Natural killer cell (primary cell): ENCODE measurements around the gene HIC1. TPM values are rescaled to one million over a fixed set of nuclear protein-coding genes. Genes with fewer than 3 reads are reported as not detected.

Source experiments
- ATAC-seq, 3 donors: fragments of 150-1000 bp in 2 of 3; fragments of 200-7000 bp in 1 of 3; cut with Tn5 transposase; 1 replicate in 1 of 3; 2 replicates in 2 of 3; pipeline ENCODE4 v1.10.0; 2021; ENCODE audit warnings: mild to moderate bottlenecking in 2 of 3, moderate library complexity in 2 of 3
- DNase-seq, 2 donors: peaks; one replicate each; pipeline versions ENCODE4 v3.0.0 to v3.0.0-alpha.2; 2013 to 2021; ENCODE audit warnings: mixed read lengths in 1 of 2
- H3K27ac ChIP-seq: one replicate; pipeline ENCODE4 v1.5.1; 2013; ENCODE audit warnings: mild to moderate bottlenecking, low read length
- H3K27me3 ChIP-seq: one replicate; pipeline ENCODE4 v1.6.1; 2013; ENCODE audit warnings: low read length; ENCODE audit not compliant: control insufficient read depth, insufficient read depth
- H3K36me3 ChIP-seq: one replicate; pipeline ENCODE4 v1.6.1; 2013; ENCODE audit warnings: low read length; ENCODE audit not compliant: control insufficient read depth, insufficient read depth
- H3K4me1 ChIP-seq: one replicate; pipeline ENCODE4 v1.6.1; 2013; ENCODE audit warnings: low read length; ENCODE audit not compliant: control insufficient read depth, insufficient read depth
- H3K4me3 ChIP-seq: one replicate; pipeline ENCODE4 v1.5.1; 2013; ENCODE audit warnings: low read length
- H3K9me3 ChIP-seq: one replicate; pipeline ENCODE4 v1.6.1; 2013; ENCODE audit warnings: low read length; ENCODE audit not compliant: control insufficient read depth, insufficient read depth
- H3K27ac Mint-ChIP-seq, 2 donors: one replicate each; pipeline ENCODE4 v1.8.0; 2022; ENCODE audit warnings: mild to moderate bottlenecking in 2 of 2, mixed read lengths in 2 of 2, moderate library complexity in 1 of 2
- H3K27me3 Mint-ChIP-seq, 2 donors: one replicate each; pipeline ENCODE4 v1.8.0; 2022; ENCODE audit warnings: low read depth in 2 of 2, mixed read lengths in 2 of 2
- H3K36me3 Mint-ChIP-seq: one replicate; pipeline ENCODE4 v1.8.0; 2022; ENCODE audit warnings: mixed read lengths
- H3K4me1 Mint-ChIP-seq, 2 donors: one replicate each; pipeline ENCODE4 v1.8.0; 2022; ENCODE audit warnings: mixed read lengths in 2 of 2
- H3K4me3 Mint-ChIP-seq: one replicate; pipeline ENCODE4 v1.8.0; 2022; ENCODE audit warnings: mild to moderate bottlenecking, moderate library complexity, mixed read lengths
- H3K9me3 Mint-ChIP-seq, 2 donors: one replicate each; pipeline ENCODE4 v1.8.0; 2022; ENCODE audit warnings: mixed read lengths in 2 of 2
- CTCF ChIP-seq: fragments of 200-600 bp; IDR thresholded peaks from one replicate; pipeline ENCODE4 v1.8.0; 2022; ENCODE audit warnings: antibody characterized with exemption
- WGBS: methylation state at CpG from one replicate; pipeline ENCODE4 v1.1.7; 2013; ENCODE audit warnings: missing lambda C conversion rate; ENCODE audit not compliant: insufficient coverage; 5-methylcytosine and 5-hydroxymethylcytosine counted together
- intact Hi-C: fragments of 100-400 bp; cut with micrococcal nuclease; formaldehyde crosslinking; loops from one replicate; pipeline ENCODE4 v1.14.2; 2022
- total RNA-seq, 4 donors: library from RNA; stranded (reverse); fragments of 120-200 nt in 1 of 4; gene quantifications; one replicate each; pipeline versions ENCODE4 v1.2.3 to v1.2.4, GENCODE V29; 2013 to 2022

The HIC1 gene
- total RNA-seq, 3 donors from 2014 or later (not counting 1 experiment from before 2014, with no cell fraction given): 19.2 to 26.4 (median 20.7) TPM

GRCh38 chr17:2090804-2091534, 36.1 kb downstream of the HIC1 start:
- no peak for ATAC-seq
- H3K36me3 ChIP-seq: no peaks in the 10 kb centered on the region
- Mint-ChIP-seq H3K27ac (peak overlapping the region; percentile 85 to 95), H3K4me3 (peak overlapping the region; percentile 94), H3K36me3 (no peaks in the 10 kb centered on the region), H3K27me3 (no peaks in the 10 kb centered on the region), H3K9me3 (no peaks in the 10 kb centered on the region), H3K4me1 (peaks cover 46 to 54% of the 10 kb centered on the region in 2 donors)
- WGBS: 96% methylated on average over 1 of the region's 2 CpGs
- H3K4me1 ChIP-seq: peaks cover 48% of the 10 kb centered on the region
- intact Hi-C loops: no loop called here
- no peaks in the 10 kb centered on the region for H3K9me3 ChIP-seq
- H3K4me3 ChIP-seq: no peak overlapping the region
- no peak overlapping the region for H3K27ac ChIP-seq
- H3K27me3 ChIP-seq: no peaks in the 10 kb centered on the region
- TF ChIP-seq CTCF: no peak
- DNase-seq: no peak

GRCh38 chr17:2092253-2092652, 37.4 kb downstream of the HIC1 start:
- Histone ChIP-seq H3K36me3 (no peaks in the 10 kb centered on the region), H3K27me3 (no peaks in the 10 kb centered on the region), H3K27ac (no peak overlapping the region), H3K9me3 (no peaks in the 10 kb centered on the region), H3K4me3 (no peak overlapping the region), H3K4me1 (peaks cover 37% of the 10 kb centered on the region)
- H3K27me3 Mint-ChIP-seq: no peaks in the 10 kb centered on the region
- no peak overlapping the region for H3K27ac Mint-ChIP-seq
- intact Hi-C loops: no loop called here
- peaks cover 39 to 46% of the 10 kb centered on the region in 2 donors for H3K4me1 Mint-ChIP-seq
- WGBS: 97% methylated on average over 4 of the region's 4 CpGs
- no peak overlapping the region for H3K4me3 Mint-ChIP-seq
- TF ChIP-seq CTCF: no peak
- DNase-seq: no peak
- H3K36me3 Mint-ChIP-seq: no peaks in the 10 kb centered on the region
- H3K9me3 Mint-ChIP-seq: no peaks in the 10 kb centered on the region
- no peak for ATAC-seq

GRCh38 chr17:2093349-2093748, 38.4 kb downstream of the HIC1 start:
- Mint-ChIP-seq H3K9me3 (no peaks in the 10 kb centered on the region), H3K4me1 (peaks cover 28 to 35% of the 10 kb centered on the region in 2 donors), H3K36me3 (no peaks in the 10 kb centered on the region), H3K27me3 (no peaks in the 10 kb centered on the region), H3K27ac (no peak overlapping the region), H3K4me3 (no peak overlapping the region)
- 95% methylated on average over 3 of the region's 5 CpGs for WGBS
- DNase-seq: no peak
- Histone ChIP-seq H3K4me1 (peaks cover 26% of the 10 kb centered on the region), H3K9me3 (no peaks in the 10 kb centered on the region), H3K27ac (no peak overlapping the region), H3K4me3 (no peak overlapping the region), H3K27me3 (no peaks in the 10 kb centered on the region), H3K36me3 (no peaks in the 10 kb centered on the region)
- intact Hi-C loops: no loop called here
- no peak for TF ChIP-seq CTCF
- ATAC-seq: no peak
